ENCODE data around the gene ATP2C1. TPM values are rescaled to one million over a fixed set of nuclear protein-coding genes. Genes with fewer than 3 reads are reported as not detected.

ATP2C1 gene
- total and polyA plus RNA-seq, 9 of the 15 experiments (the other 6 are each of a cell fraction or from before 2014, with no cell fraction given) = 10.0 to 53.5 (median 27.9) TPM

- no peak overlapping the region for H2AFZ ChIP-seq (ENCODE audit: low read depth, low read length)
- in situ Hi-C loops (cut with MboI) = no loop called here
- DNase-seq (ENCODE audit: extremely low read depth in 1 of 4, low spot score in 3 of 4) (no peak), FAIRE-seq (no peak), ATAC-seq (no peak)
- ChIA-PET POLR2A (no interaction called here), CTCF (ENCODE audit: low intra/inter-chr PET ratio) (no interaction called here)
- no peaks in the 10 kb centered on the region for H3K27me3 ChIP-seq (ENCODE audit: control insufficient read depth in 2 of 2, insufficient read depth in 2 of 2, low read length in 2 of 2)
- H3K9me1 ChIP-seq (ENCODE audit: control insufficient read depth, insufficient read depth, low read length) = no peaks in the 10 kb centered on the region
- BruUV-seq (replicated peaks) = no TSS peak
- peaks cover 2% of the 10 kb centered on the region; the same call in 1 of the 2 replicates for H3K9me3 ChIP-seq (replicated peaks; ENCODE audit: control insufficient read depth, insufficient read depth, low read depth, low read length)
- no peak overlapping the region for H3K27ac ChIP-seq (ENCODE audit: extremely low read depth, low read depth, low read length)
- no peaks in the 10 kb centered on the region for H4K20me1 ChIP-seq (replicated peaks; ENCODE audit: control insufficient read depth, insufficient read depth, low read length)
- no peak overlapping the region for H3K4me3 ChIP-seq
- H3K36me3 ChIP-seq (ENCODE audit: control insufficient read depth, insufficient read depth, low read length) = no peaks in the 10 kb centered on the region
- H3K9ac ChIP-seq (ENCODE audit: insufficient read depth in 1 of 2, low read depth in 2 of 2, low read length in 2 of 2) = no peak overlapping the region
- TF ChIP-seq DACH1 (IDR thresholded peaks at IDR 0.05; ENCODE audit: partially characterized antibody) (no peak), NR2C1 (IDR thresholded peaks at IDR 0.05) (no peak), NR2C1 (tag; IDR thresholded peaks at IDR 0.05) (no peak), POLR2AphosphoS5 (IDR thresholded peaks at IDR 0.05; ENCODE audit: control insufficient read depth, insufficient read depth, low read depth, low read length) (no peak), MXI1 (IDR thresholded peaks at IDR 0.05; ENCODE audit: low read depth, low read length) (no peak), ZNF143 (CRISPR knock-in tag; IDR thresholded peaks at IDR 0.05) (no peak), ZNF644 (tag; IDR thresholded peaks at IDR 0.05; ENCODE audit: low read depth) (no peak), THRB (CRISPR knock-in tag; conservative IDR thresholded peaks at IDR 0.05) (no peak), E2F5 (CRISPR knock-in tag; IDR thresholded peaks at IDR 0.05) (no peak), IRF2 (CRISPR knock-in tag; IDR thresholded peaks at IDR 0.05) (no peak), BRD9 (IDR thresholded peaks at IDR 0.05; ENCODE audit: low read depth, partially characterized antibody) (no peak)
- H3K79me2 ChIP-seq (ENCODE audit: control insufficient read depth, insufficient read depth, low read length) = no peaks in the 10 kb centered on the region
- intact Hi-C loops (cut with micrococcal nuclease) = no loop called here
- H3K4me2 ChIP-seq (ENCODE audit: insufficient read depth, low read length) = no peak overlapping the region
- no peaks in the 10 kb centered on the region for H3K4me1 ChIP-seq (replicated peaks in 1 of 2; ENCODE audit: control insufficient read depth in 2 of 2, insufficient read depth in 2 of 2, low read length in 2 of 2)
Observed at GRCh38 chr3:130878464-130878863, 15.4 kb upstream of the ATP2C1 start.
